Activated CD4-positive, alpha-beta T cell treated with anti-CD3 and anti-CD28 coated beads, Interleukin-2, amount 50 U/mL, for 4 hours (primary cell): ENCODE results near the gene TMEM186.
"Not testable (repeated sequence)": the region's sequence is repeated elsewhere in the genome, so short reads cannot be mapped to it uniquely, and the experiment has no call there.

Source experiments
- DNase-seq, 2 experiments: peaks; one replicate each; pipeline ENCODE4 v3.0.0-alpha.2; 2020

TMEM186 gene, protein sequence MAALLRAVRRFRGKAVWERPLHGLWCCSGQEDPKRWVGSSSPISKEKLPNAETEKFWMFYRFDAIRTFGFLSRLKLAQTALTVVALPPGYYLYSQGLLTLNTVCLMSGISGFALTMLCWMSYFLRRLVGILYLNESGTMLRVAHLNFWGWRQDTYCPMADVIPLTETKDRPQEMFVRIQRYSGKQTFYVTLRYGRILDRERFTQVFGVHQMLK

DNA sequence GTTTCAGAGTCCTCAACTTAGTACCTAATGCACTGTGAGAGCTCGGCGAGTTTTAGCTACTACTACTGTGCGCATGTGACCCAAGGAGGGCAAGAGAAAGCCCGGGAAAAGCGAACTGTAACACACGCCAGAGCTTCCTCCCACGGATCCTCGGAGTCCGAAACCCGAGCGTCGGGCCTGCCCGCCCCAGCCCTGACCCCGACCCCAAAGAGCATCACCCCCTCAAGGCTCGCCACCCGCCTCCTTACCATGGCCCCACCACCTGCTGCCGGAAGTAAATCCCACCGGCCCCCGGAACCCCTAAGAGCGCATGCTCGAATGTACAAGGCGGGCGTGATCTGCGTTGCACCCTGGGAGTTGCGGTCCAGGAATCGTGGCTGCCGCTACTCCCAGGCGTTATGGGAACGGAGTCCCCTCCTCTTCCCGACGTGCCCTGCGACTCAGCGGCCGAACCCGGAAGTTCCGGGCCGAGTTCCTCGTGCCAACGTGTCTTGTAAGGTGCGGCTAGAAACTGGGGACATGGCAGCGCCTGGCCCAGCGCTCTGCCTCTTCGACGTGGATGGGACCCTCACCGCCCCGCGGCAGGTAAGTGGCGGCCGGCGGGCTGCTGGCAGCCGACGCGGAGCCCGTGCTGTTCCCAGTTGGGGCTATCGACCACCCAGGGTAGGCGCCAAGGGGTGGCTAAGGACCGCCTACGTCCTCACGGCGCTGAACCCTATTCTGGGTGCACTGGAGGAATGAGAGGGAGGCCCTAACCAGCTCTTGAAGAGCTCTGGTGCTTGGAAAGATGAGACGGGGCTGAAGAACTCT is at the start of gene TMEM186, which contains the start of gene PMM2:
Gene TMEM186, minus strand, starts transcription at position 276 of the 810 bp plus-strand sequence. Its CDS starts 25 bp downstream, at position 251.
Gene PMM2, plus strand, starts transcription at position 476 of the 810 bp plus-strand sequence. Its CDS starts 44 bp downstream, at position 520.
- peak; percentile 93 to 94 for DNase-seq

DNA sequence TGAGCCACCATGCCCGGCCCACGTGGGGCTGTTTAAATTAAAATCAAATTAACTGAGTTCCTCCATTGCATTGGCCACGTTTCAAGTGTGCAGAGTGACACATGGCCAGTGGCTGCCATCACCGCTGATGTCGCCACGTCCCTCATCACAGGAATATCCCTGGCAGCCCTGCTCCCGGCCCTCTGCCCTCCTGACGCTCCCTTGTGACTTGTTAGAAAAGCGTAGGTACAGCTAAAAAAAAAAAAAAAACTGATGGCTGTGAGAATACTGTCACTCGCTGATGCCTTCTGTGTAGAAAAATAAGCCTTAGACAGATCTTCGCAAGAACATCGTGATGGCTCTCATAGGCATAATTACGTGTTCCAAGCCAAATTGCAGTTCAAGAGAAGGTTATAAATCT is 49.7 kb upstream of the TMEM186 start:
- no peak for DNase-seq

DNA sequence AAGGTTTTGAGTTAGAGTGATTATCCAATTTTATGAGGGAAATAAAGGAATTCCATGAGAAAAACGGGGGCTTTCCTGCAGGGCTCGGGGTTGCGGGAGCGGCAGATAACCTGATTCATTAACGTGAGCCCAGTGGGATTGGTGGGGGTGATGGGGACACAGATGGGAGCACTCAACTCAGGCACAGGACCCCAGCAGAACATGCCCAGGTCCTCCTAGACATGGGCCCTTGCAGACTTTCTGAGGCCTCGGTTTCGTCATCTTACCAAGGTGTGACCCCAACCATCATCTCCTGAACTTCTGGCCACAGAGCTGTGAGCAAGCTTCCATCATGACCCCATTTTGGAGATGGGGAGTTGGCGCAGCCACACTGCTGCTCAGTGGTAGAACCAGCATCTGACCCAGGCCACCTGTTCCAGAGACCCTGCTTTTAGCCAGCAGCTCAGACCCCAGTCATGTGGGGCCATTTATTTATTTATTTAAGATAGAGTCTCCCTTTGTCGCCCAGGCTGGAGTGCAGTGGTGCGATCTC is 49.0 kb upstream of the TMEM186 start:
- DNase-seq, result no peak

DNA sequence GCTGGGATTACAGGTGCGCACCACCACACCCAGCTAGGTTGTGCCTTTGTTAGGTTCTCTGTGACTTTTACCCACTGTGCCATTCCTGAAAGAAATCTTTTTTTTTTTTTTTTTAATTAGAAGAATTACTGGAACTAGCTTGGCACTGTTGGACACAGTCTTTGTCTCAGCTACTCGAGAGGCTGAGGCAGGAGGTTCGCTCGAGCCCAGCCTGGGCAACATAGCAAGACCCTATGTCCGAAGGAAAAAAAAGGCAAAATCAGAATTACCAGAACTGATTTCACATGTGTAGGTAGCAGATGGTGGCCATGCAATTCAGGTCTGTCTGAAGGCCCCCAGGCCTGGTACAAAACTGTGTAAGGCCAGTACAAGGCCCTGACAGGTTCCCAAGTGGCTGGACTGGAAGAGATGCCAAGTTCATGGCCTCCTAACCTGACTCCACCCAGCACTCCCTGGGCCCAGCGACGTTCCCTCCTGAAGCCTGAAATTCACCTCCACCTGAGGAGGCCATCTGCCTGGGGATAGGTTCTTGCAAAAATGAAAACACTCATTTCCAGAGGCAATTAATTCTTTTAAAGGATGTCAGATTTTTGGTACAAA is 48.4 kb upstream of the TMEM186 start:
- no peak for DNase-seq

DNA sequence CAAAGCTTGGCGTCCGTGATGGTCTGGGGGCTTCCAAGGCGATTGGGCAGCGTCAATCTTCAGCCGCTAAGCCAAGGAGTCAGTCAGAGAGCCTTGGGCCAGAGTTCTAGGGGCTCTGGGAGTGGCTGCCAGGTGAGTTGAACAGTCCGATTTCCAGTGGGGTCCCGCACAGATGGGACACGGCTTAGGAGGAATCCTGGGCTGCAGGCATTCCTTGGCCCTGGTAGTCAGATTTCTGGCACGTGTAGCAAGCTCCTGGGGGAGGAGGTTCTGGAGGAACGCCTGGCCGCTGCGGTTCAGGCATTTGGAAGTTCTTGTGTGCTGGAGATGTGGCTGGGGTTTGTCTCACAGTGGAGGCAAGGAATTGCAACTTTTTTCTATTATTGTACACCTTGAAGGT is 45.9 kb upstream of the TMEM186 start:
- DNase-seq, result not testable (repeated sequence)

DNA sequence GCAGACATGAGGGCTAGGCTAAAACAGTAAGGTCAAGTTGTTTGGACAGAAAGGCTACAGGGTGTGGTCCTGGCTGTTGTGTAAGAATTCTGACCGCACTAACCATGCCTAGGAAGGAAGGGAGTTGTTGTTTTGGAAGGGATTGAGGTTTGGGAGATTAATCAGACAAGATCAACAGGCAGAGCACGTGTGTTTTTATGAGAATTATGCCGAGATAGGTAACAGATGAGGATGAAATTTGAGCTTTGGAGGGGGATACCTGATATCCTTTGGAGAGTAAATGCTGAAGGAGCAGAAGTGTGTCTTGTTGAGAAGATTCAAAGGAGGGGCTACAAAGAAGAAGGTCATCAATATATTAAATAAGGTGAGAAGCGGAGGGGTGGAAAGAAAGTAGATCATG is 44.6 kb upstream of the TMEM186 start:
- DNase-seq, result not testable (repeated sequence)

DNA sequence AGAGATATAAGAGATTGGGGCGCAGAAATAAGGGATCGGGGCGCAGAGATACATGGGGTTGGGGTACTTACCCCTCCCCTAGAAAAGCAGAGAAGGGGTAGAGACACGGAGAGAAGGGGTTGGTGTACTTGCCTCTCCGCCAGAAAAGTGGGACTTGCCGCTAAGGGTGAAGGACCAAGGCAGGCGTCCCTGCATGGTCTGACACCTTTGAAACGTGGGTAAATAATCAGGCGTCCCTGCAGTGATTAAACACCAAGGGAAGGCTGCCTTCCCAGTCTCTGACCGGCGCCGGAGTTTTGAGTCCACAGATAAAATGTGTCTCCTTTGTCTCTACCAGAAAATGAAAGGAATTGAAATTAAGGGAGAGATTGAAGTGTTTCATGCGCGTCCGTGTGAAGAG is 40.2 kb upstream of the TMEM186 start:
- not testable (repeated sequence) for DNase-seq

DNA sequence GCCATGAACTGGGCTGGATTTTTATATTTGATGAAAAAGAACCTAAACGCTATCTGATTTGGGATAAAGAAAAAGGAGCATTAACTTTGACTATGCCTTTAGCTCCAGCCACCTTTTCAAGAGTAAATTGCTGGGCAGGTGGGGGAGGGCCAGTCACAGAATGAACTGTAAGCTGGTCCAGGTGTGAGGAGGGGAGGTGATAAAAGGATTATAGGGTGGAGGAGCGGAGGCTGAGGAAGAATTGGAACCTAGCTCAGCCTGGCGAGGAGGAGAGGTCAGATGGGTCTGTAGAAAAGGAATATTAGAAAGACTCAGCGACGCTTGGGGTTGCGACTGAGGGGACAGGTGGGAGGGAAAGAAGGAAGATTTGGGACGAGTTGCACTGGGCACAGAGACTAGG is 39.4 kb upstream of the TMEM186 start:
- DNase-seq, result not testable (repeated sequence)

DNA sequence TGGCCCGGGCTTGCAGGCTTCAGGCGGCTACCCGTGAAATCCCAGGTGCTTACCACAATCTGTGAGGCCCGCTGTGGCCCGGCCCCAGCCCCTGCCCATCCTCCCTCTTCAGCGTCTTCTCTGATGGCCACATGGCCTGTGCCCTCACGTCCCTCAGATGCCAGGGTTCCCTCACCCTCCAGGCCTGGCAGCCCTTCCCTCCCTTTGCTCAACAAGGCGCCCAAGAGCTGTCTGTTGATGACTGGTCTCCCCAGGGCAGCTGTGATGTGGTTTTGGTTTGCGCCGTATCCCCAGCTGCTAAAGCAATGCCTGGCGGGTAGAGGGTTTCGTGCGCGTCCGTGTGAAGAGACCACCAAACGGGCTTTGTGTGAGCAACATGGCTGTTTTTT is 35.3 kb upstream of the TMEM186 start:
- DNase-seq, result no peak

DNA sequence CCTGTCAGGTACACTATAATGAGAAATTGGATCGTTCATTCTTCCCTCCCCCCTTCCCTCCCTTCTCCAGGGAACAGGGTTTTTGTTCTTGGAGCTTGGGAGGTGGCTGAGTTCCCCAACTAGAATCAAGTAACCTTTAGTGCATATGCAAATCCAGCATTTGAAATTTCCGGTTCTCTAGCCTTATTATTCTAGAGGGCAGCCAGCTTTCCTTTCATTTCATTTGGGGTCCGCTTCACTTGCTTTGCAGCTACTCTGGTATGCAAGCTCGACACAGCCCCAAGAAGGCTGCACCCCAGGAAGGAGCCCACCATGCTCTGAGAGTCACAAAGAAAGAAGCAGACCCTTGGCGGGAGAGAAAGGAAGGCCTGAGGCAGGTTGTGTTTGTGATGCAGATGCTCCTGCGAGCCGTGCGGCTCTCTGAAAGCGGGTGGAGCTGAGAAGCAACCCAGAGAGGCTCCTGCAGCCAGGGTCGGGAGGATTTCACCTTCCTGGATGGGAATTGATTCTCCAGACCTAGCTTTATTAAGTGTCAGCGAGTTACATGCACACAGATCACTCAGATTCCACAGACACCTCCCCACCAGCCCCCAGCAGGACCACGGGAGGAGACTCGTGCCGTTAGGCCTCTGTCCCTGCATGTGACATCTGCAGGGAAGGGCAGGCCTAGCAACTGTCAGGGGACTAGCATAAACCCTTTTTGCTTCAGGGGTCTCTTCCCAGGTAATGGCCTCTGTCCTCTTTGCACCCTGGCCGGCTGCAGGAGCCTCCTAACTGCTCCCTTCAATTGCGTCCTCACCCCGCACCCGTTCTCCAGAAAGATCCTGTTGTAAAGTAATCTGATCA is 34.7 kb upstream of the TMEM186 start:
- no peak for DNase-seq

DNA sequence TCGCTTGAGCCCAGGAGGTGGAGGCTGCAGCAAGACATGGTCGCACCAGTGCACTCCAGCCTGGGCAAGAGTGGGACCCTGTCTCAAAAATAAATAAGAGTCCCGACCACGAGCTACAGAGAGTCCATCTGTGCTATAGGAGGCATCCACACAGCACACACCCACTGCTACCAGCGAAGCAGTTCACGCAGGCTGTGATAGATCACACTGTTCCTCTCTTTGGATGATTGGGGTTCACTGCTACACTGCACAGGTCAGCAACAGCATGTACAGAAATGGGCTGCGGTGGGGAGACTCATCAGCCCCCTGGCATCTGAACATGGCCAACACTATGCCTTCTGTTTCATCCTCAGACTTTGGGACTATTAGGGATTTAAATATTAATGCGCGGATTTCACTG is 34.0 kb upstream of the TMEM186 start:
- DNase-seq, result no peak

DNA sequence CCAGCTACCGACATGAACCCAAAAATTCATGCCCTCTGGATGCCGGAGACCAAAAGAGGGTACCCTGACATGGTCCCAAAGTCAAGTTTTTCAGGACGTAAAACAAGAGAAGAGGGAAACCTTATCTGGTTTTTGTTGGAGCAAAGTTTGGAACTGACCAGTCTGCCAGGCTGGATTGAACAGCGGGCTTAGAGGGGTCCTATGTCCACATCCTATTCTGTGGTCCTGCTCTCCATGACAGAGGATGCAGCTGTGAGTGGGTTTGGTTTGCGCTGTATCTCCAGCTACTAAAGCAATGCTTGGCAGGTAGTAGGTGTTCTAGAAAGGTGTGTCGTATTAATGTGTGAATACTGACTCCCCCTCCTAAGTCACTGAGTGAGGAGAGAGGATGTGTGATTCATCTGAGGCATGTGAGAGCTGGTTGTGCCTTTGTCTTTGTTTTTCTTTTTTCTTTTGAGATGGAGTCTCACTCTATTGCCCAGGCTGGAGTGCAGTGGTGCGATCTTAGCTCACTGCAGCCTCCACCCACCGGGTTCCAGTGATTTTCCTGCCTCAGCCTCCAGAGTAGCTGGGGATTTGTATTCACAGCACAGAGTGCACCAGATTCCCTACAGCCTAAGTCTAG is 31.2 kb upstream of the TMEM186 start:
- DNase-seq, result no peak

DNA sequence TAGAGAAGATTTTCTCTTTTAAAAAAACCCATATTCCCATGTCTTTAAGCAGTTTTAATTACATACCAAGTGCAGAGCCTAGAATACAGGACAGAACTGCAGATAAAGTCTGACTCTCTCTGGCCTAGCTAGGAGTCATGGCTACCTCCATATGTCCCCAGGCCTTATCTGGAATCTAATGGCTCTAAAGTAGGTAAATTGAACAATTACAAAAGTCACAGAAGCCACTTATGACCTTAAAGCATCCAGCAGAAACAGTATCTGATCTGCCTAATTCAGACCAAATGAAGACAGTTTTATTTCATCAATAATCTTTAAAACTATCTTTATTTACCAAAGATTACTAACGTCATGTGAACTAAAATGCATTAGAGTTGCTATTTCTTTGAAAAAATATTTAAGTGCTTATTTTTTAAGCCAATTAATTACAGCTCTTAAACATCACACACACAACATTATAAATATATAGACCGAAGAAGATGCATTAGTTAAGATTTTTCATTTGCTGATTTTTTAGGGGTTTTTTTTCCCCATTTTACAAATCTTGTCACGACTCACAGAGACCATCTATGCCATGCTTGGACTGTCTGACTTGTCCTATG is 28.9 kb upstream of the TMEM186 start:
- no peak for DNase-seq

DNA sequence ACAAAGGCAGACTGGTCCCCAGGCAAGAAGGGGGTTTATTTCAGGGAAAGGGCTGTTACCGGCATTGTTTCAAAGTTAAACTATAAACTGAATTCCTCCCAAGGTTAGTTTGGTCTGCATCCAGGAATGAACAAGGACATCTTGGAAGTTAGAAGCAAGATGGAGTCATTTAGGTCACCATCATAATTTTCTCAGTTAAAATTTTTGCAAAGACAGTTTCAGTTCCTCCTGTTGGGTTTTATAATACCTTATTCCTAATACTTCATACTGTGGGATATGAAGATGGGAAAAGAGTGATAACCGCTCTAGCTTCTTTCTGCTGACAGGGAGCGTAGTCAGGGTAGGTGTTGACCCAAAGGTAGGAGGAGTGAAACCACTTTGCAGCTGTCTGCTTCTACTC is 25.0 kb upstream of the TMEM186 start:
- DNase-seq, result no peak

DNA sequence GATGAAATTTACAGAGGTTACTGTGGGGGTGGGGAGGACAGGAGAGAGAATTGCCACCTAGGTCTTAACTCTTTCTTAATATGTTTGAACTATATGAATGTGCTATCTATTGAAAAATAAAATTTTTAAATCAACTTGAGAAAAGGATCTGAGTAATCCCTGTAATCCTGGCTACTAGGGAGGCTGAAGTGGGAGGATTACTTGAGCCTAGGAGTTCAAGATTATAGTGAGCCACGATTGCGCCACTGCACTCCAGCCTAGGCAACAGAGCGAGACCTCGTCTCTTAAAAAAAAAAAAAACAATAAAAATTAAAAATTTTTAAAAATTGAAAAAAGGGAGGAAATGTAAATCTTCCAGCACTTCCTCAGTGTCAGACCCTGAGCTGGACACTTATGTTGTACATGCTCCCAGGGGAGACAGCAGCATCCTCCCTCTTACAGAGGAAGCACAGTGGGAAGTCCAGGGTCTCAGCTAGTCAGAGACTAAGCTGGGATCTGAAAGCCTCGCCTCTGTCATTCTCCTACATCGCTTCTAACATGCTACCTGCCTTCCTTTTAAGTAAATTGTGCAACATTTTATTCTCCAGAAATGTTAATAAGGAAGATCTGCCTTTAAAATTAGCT is 22.1 kb upstream of the TMEM186 start:
- no peak for DNase-seq

DNA sequence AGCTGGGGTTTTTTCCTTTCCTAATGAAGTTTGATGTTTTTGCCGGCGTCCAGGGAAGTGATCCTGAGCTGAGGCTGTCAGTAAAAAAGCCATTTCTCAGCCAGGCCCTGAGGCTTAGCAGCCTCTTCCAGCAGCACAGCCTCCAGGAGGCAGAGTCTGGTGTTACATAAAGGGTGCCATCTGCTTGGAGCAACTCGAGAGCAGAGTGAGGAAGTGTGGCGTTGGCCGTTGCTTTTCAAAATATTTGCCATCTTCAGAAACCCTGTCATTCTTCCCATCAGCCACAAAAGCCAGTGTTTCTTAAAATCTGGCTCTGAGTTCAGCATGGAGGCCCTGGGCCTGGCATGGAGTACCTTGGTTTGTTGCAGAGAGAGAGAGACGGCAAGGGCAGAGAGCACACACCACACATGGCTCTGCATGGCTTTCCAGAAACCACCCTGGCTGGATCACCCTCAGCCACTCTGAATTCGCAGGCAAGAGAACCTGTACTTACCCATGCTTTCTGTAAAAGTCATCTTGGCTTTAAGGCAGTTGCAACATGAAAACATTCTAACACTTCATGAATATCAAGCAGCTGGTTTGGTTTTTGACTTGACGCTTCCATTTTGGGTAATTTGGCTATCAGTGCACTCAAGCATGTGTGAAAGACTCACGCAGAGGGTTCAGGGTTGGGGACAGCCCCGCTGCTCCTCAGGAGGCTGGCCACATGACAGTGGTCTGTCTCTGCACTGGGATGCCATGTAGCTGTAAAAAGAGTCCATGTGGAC is 21.2 kb upstream of the TMEM186 start:
- no peak for DNase-seq

DNA sequence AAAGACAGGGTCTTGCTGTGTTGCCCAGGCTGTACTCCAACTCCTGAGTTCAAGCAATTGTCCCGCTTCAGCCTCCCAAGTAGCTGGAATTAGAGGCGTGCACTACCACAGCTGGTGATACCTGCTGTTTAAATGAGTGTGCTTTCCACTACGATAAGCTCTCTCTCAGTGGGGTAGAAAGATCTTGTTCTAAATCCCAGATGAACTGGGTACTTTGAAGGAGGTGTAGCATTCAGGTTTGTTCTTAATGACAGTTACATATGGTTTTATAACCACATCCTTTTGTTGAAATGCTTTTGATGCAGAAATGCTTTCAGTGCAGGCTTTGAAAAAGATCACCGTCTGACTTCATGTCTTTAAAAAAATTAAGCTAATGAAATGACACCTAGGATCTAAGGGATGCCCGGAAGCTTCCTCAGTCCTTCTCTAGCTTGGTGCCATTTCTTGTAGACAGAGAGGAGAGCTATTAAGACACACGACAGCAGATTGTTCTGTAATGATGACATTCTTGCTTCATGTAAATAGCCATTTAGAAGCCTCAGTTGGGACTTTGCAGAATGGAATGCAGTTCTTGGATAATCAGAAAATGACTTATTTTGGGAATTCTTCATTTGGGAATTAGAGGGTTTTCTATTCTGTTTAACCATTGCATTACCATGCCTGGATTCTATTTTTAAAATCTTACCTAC is 19.7 kb upstream of the TMEM186 start:
- no peak for DNase-seq

DNA sequence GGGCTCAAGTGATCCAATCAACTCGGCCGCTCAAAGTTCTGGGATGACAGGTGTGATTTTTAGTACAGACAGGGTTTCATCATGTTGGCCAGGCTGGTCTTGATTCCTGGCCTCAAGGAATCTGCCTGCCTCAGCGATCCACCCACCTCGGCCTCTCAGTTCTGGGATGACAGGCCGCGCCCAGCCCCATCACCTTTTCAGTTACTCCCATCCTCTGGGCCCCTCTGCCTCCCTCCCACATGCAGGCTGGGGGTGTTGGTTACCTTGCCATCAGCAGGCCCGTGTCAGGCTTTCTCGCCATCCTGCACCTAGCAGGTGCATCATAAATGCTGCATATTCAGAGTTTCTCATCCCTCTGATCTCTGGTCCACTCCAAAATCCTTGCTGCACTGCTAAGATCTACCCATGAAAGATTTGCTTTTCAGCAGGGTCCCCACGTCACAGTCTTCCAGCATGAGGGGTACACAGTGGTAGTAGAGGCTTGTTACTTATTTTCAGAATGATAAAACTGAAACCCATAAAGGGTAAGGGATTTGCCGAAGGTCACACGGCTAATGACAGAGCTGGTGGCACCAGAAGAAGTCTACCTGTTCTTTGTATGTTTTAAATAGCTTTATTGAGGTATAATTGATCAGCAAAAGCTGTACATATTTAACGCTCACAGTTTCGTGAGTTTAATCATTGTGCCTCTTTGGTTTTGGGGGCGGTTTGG is 16.8 kb upstream of the TMEM186 start:
- DNase-seq, result no peak

DNA sequence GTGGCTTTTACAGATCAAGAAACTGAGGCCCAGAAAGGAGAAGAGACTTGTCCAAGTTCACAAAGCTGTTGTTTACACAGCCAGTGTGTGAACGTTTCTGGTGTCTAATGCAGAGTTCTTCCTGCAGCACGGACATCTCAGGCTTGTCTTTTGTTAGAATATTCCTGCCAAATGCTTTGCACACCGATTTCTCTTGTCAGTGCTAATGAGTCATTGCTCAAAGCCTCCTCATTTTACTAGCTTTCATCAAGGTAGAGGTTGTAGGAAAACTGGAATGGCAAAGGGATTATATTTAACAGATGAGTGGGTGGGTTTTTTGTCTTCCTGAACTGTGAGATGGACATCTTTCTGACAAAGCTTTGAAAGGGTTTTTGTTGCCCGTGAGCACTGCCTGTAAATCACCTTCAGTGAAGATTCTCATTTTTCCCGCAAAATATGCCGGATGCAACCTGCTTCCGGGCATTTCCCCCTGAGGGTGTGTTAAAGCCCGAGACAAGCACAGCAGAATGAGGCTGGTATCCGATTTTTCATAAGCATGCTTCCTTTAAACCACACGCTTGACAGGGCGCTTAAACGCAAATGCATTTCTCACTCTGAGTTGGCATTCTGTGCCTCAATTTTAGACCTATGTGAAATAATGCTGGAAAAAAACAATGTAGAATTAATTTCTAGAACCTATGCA is 14.9 kb upstream of the TMEM186 start:
- no peak for DNase-seq
